GM21619 (cell line): ENCODE data around the gene IL31.
"Not testable (repeated sequence)": the region's sequence is repeated elsewhere in the genome, so short reads cannot be mapped to it uniquely, and the experiment has no call there.

ENCODE experiments used
- ATAC-seq: cut with Tn5 transposase; IDR thresholded peaks from one replicate; pipeline ENCODE4 v1.9.1; 2021; ENCODE audit not compliant: unreplicated experiment

Gene IL31

DNA sequence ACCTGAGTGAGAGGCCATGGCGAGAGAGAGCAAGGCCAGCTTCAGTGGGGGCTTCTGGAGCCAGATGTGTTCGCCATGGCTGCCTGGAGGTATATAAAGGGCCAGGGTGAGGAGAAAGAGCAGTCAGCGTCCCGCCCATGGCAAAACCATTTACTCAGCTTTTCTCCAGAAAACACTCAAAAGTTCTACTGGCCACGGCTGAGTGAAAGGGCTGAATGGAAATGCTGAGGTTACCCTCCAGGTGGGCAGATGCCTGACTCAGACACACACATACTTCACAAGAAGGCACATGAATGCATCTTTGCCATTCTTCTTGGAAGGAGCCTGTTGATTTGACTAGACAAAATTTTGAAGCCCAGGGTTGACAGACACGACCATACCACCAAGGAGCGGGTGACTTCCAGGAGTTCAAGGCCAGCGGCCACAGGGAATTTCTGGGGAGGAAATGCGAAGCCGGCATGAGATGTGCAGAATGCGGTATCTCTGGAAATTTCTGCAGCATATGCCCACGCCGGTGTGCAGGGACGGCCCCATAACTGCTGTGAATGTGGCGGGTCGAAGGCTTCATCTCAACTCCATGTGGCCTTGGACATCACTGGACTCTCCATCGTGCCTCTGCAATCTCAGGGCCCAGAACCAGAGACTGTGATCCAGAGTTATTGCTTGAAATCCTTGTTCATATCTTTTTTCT is at the start of gene IL31:
TSS of gene IL31 (minus strand) at position 67 of the 691 bp plus-strand sequence. CDS start at position 18, 49 bp downstream.
- no peak for ATAC-seq

DNA sequence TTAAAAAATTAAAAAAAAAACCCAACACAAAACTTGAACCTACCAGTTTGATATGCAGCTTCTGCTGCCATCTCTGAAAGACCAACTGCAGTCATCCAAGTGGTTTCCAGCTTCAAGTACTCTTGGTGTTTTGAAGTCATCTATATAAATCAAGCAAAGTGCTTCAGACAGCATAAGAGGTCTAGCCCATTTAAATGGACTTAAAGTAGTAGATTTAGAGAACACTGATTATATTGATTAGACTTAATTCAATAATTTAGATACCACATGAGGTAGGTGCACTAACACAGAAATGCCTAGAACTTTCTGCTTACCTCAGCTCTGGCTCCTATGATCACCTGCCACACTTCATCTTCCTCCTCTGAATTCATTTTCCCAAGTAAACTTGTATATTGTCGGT is 42.4 kb upstream of the IL31 start:
- no peak for ATAC-seq

DNA sequence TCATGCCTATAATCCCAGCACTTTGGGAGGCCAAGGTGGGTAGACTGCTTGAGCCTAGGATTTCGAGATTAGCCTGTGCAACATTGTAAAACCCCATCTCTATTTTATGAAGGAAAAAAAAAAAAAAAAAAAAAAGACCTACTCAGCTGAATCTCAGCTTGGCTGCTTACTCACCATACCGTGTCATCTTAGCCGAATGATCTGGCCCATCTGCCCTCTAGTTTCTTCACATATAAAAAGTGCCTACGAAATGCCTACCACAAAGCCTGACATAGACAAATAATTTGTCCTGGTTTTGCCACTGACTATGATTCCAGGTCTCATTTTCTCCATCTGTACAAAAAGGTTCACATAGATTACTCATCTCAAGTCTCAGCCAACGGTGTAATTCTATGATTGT is 41.8 kb upstream of the IL31 start:
- ATAC-seq: no peak

DNA sequence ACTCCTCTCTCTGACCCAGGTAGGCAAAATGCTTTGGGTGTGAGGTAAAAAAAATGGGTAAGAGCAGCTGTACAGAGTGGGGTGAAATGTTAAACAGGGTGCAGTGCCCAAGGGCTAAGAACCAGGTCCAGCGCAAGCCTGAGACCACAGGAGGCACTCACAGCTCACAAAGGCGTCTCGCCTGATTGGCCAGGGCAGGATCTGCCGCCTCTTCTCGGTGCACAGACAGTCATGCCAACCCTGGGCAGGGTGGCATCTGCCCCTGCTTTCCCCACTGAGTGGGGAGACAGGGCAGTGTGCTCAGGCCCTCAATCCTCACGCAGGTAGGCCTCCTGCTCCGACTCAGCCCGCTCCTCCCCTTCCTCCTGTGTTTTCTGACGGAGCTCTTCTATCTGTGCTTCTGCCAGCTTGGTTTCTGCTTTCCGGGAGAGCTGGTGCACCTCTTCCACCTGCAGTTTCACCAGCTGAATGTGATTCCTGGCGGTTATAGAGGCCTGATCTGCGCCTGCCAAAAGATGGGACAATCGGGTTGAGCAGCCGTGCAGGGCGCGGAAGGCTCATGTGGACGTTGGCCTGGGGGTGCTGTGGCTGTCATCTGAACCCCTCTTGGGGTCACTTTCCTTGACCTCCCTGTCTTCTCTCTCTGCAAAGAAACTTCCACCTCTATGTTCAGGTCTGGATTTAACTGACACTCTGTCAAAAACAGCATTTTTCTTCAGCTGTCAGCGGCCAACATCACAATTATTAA is 34.2 kb upstream of the IL31 start:
- ATAC-seq: no peak

DNA sequence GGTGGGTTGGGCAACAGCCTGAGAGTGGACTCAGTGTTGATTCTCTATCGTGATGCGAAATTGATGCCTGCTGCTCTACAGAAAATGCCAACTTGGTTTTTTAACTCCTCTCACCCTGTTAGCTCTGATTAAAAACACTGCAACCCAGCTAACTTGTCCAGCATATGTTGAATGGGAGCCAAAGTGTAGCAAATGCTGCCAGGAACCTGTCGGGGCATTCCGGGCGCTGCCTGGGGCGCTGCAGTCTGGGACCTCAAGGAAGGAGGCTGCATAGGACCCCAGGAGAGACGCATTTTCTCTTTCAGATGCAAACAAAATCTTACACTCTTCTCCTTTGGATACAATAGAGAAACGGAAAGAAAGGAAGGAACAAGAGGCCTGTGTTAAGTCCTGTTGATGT is 33.4 kb upstream of the IL31 start:
- no peak for ATAC-seq

DNA sequence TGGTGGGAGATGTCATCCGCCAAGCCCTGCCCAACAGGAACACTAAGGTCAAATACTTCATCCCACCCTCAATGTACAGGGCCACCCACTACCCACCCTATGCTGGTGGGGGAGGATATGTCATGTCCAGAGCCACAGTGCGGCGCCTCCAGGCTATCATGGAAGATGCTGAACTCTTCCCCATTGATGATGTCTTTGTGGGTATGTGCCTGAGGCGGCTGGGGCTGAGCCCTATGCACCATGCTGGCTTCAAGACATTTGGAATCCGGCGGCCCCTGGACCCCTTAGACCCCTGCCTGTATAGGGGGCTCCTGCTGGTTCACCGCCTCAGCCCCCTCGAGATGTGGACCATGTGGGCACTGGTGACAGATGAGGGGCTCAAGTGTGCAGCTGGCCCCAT is 33.0 kb upstream of the IL31 start:
- ATAC-seq: no peak

DNA sequence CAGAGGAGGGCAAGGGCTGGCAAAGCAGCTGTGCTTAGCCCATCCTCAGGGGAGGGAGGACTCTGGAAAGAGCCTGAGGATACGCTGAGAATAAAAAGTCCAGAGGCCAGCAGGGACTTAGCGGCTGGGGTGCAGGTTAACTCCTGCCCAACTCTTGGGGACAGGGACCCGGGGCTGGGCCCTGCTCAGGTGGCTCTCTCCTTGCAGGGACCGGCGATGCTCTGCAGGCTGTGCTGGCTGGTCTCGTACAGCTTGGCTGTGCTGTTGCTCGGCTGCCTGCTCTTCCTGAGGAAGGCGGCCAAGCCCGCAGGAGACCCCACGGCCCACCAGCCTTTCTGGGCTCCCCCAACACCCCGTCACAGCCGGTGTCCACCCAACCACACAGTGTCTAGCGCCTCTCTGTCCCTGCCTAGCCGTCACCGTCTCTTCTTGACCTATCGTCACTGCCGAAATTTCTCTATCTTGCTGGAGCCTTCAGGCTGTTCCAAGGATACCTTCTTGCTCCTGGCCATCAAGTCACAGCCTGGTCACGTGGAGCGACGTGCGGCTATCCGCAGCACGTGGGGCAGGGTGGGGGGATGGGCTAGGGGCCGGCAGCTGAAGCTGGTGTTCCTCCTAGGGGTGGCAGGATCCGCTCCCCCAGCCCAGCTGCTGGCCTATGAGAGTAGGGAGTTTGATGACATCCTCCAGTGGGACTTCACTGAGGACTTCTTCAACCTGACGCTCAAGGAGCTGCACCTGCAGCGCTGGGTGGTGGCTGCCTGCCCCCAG is 32.3 kb upstream of the IL31 start:
- no peak for ATAC-seq

DNA sequence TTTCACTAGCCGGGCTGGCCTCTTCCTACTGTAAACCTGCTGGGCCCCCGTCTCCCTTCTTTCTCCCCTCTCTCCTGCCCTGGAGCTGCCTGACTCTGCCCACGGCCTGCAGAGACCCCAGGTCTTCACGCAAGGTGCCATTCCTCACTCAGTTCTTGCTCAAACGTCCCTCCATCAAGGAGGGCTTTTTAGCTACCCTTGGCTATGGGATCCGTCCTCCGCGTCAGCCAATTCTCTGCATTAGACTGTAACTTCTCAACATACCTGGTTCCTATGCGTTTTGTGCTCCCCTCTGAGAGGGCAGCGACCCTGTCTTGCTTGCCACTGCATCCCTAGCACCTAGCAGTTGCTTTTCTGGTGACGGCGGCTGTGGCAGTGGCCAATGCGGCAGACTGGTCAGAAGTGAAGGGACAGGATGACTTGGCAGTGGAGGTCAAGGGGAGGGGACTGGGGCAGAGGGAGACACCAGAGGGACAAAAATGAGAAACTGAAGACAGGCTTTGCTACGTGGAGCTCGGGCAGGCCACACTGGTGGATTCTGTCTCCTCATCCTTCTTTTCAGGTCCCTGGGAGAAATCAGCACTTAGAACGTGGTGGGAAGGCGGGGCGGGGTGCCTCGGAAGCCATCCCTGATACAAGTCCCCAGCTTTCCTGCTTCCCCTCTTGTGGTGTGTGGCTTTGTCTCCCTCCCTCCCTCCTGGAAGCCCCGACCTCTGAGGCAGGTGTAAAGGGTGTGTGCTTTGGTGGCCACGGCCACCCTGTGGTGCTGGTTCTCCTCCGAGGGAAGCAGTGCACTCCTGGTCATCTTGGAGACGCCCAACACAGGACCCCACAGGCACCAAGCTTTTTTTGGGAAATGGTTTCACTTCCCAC is 31.3 kb upstream of the IL31 start:
- no peak for ATAC-seq

DNA sequence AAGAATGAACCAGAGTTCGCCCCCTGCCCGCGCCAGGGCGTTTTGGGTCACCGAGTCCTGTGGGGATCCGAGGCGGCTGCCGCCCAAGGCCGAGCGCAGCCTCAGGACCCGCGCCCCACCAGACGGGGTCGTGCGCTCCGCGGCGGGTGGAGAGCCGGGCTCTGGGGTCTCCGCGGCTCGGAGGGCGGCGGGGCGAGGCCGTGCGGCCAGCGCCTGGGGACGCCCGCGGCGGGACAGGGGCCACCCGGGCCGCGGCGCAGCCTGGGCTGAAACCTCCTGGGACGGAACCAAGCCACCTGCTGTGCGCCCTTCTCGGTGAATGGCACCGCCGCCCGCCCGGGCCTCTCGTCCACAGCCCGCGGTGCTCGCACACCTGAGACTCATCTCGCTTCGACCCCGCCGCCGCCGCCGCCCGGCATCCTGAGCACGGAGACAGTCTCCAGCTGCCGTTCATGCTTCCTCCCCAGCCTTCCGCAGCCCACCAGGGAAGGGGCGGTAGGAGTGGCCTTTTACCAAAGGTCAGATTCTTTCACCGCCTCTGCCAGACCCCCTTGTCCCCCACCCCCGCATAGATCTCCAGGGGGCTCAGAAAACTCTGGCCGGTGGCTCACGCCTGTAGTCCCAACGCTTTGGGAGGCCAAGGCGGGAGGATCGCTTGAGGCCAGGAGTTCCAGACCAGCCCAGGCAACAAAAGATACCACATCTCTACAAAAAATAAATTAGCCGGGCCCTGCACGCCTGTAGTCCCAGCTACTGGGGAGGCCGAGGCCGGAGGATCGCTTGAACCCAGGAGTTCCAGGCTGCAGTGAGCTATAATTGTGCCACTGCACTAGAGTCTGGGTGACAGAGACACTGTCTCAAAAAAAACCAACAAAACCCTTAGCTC is 30.4 kb upstream of the IL31 start:
- ATAC-seq: no peak

DNA sequence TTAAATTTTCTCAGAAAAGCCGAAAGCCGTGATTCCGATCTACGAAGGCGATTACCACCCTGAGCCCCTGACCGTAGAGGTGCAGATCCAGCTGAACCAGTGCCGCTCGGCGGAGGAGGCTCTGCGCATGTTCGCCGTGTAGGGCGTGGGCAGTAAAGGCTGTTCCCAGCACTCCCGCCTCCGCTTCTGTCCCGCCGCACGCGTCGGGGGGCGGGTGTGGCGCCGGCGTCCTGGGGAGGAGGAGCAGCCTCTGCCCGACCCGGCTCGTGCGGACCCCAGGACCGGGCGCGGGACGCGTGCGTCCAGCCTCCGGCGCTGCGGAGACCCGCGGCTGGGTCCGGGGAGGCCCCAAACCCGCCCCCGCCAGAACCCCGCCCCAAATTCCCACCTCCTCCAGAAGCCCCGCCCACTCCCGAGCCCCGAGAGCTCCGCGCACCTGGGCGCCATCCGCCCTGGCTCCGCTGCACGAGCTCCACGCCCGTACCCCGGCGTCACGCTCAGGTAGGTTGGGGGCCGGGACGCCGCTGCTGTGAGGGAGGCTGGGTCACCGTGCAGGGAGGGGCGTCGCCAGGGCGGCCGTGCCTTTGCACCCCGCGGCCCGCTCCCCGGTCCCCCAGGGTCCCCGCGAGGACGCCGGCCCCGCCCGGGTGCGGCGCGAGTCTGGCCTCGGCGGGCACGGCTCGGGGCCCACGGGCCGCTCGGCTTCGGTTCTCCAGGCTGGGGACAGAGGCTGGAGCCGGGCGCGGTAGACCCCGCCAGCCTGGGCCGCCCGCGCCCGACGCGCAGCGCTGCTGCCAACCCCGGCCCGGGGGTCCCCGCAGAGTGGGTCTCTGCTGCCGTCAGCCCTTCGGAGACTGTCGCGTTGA is 29.5 kb upstream of the IL31 start, which contains the start of gene B3GNT4:
TSS of gene B3GNT4 (plus strand) at position 409 of the 866 bp plus-strand sequence. CDS start 910 bp downstream, outside the sequence.
- no peak for ATAC-seq

DNA sequence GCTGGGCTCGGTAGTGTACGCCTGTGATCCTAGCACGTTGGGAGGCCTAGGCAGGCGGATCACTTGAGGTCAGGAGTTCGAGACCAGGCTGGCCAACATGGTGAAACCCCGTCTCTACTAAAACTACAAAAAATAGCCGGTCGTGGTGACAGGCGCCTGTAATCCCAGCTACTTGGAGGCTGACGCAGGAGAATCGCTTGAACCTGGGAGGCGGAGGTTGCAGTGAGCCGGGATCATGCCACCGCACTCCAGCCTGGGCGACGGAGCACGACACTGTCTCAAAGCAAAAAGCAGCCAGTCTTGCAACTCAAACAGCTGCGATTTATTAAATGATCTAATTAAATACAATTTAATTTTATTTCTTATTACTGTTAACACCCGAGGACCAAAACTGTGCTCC is 28.8 kb upstream of the IL31 start:
- ATAC-seq: not testable (repeated sequence)

DNA sequence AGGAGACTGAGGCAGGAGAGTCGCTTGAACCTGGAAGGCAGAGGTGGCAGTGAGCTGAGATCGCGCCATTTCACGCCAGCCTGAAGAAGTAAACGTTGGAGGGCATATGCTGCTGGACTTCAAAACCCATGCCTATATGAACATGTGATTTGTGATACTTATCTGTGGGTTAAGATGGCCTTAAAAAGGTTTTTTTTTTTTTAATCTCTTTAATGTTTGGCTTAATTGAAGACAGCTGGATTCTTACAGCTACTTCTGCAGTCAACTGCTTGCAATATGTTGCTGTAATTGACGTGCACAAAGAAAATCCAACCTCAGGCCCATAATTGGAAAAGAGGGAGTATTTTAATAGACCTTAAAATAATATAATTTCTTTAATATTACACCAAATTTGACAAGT is 28.0 kb upstream of the IL31 start:
- no peak for ATAC-seq

DNA sequence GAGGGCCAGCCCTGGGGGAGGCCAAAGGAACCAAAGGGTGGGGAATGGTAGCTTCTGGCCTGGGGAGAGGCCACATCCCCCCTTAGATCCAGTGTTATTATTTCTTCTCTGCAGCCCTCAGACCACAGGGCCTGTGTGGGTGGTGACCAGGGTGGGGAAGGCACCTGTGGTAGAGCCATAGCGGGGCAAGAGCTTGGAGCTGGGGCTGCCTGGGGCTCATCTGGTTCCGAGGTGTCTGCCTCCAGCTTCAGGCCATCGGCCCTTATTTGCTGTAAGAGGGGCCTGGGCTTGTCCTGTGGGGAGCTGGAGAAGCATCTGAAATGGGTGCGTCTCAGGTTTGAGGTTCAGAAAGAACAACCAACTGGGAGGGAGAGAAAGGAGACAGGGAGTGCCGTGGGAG is 27.4 kb upstream of the IL31 start:
- ATAC-seq: no peak

DNA sequence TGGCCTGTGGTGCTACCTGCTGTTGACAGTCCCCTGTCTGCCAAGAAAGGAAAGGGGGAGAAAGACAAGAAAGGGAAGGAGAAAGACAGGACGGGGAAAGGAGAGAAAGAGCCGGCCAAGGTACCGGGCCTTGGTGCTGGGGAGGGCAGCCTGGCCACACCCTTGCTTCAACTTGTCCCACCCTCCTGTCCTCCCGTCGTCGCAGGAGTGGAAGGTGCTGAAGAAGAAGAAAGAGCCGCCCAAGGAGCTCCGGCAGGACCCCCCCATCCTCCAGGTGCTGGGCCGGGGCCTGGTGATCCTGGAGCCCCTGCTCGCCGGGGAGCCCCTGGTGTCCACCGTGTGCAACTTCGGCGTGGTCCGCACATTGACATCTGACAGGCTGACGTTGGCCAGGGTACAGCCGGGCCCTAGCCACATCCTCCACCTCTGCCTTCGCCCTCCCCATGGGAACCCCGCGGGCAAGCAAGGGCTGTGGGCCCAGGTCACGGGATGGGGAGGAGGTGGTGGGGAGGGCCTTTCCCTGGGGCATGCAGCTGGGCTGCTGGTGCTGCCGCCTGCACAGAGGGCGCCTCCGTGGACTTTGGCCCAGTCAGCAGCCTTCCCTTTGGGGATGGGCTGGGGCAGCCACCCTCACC is 26.6 kb upstream of the IL31 start:
- ATAC-seq: no peak

DNA sequence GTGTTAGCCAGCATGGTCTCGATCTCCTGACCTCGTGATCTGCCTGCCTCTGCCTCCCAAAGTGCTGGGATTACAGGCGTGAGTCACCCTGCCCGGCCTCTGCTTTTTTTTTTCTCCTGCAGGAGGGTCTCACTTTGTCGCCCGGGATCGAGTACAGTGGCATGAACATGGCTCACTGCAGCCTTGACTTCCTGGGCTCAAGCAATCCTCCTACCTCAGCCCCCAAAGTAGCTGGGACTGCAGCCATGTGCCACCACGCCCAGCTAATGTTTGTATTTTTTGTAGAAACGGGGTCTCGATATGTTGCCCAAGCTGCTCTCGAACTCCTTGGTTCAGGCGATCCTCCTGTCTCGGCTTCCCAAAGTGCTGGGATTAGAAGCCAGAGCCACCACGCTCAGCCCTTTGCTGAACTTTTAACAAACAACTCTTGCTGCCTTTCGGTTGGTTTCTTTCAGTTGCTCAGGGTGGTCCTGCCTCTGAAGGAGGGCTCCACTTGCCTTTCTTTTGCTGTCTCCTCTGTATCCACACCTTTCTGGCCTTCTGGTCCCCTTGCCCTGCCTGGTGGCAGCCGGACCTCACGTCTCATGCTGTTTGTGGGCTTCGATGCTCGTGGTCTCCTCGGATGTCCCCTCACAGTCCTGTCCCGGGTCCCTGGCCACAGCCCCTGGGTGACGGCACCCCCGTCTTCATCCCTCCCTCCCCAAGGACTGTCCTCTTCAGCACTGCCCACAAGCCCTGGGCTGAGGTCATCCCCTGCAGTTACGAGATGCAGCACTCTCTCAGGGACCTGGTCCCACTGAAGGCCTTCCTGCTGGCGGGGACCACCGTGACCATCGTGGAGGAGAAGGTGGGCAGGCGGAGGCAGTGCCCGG is 25.7 kb upstream of the IL31 start:
- no peak for ATAC-seq

DNA sequence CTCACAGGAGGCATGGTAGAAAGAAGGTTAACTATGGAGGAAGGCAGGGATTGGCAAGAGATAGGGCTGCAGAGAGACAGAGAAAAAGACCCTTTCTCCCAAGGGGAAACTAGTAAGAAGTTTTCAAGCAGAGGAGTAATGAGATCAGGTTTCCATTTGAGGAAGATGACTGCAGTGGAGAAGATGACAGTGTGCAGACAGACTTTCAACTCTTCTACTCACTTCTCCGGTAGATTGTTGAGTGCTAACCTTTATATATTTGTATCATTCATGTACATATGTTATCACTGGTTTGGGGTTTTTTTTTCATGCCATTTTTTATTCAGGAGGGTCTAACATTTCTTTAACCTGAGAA is 23.6 kb upstream of the IL31 start:
- ATAC-seq: no peak

DNA sequence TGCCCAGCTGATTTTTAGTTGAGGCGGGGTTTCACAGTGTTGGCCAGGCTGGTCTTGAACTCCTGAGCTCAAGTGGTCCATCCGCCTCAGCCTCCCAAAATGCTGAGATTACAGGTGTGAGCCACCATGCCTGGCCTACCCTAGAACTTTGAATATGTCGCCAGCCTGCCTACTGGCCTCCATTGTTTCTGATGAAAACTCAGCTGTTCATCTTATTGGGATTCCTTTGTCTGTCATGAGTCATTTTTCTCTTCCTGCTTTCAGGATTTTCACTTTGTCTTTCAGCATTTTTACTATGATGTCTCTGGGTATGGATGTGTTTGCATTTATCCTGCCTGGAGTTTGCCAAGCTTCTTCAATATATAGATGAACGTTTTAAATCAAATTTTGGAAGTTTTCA is 21.4 kb upstream of the IL31 start:
- no peak for ATAC-seq

DNA sequence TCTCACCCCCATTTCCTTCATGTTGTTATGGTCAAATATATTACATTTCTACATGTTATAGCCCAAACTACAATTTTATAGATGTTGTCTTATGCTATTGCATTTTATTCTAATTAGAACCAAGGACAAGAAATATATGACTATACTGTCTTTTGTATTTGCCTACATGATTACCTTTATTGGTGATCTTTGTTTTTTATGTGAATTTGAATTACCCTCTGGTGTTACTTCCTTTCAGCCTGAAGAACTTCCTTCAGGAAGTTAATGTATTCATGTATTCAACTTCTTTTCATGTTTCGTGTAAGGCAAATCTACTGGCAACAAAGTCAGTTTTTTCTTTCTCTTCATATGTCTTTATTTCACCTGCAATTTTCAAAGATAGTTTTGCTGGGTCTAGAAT is 20.8 kb upstream of the IL31 start:
- ATAC-seq: no peak
